ENCODE measurements around the gene SLC25A22.

Gene SLC25A22

GRCh38 chr11:803467-803742 lies 5.3 kb upstream of the SLC25A22 start:
- no peak for DNase-seq (ENCODE audit: low read depth)

GRCh38 chr11:802693-803466 lies 4.8 kb upstream of the SLC25A22 start:
- DNase-seq (ENCODE audit: low read depth) = no peak

DNA sequence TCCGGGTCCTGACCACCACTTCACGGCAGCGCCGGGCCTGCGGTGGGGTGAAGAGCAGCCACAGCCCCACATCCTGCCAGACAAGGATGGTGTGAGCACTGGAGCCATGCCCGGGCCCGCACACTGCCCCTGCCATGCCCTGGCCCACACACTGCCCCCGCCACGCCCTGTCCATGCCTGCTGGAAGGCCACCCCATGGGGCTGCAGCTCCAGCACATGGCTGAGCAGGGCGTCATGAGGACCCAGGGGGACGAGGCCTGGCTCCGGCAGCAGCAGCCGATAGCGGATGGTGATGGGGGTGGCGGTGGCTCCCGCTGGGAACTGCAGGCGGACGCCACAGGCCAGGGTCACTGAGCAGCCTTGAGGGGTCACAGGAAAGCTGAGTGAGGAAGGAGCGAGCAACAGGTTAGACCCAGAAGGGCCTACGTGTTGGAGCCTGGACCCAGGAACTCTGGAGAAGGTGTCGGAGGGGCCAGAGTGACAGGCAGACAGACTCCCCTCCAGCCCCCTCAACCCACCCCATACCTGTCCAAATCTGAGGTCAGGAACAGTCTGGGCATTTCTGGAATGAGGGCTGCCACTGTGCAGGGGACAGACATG lies 4.0 kb upstream of the SLC25A22 start:
- no peak for DNase-seq (ENCODE audit: low read depth)

DNA sequence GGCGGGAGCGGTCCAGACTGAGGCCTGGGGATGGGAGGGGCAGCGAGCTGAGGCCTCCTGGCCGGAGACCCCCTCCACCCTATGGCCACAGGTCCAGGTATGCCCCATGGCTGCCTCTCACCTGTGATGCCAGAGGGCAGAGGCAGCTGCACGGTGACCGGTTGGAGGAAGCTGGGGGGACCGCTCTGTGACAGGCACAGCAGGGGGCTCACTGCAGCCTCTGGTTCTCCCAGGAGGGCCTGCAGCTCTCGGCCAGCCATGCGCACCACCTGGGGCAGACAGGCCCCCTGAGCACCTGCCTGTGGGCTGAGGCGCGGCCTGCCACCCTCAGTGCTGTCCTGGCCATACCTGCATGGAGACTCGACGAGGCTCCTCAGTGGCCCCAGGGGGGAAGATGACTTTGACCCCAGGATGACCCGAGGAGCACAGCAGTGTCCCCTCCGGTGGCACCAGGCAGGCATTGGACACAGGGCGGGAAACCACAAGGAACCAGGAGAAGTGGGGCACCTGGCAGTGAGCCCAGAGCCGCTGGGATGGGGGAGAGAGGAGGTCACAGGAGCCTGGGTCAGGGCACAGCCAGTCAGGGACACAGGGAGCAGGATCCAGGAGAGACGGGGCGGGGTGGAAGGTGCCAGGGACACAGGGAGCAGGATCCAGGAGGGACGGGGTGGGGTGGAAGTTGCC lies 3.2 kb upstream of the SLC25A22 start:
- no peak for DNase-seq (ENCODE audit: low read depth)

DNA sequence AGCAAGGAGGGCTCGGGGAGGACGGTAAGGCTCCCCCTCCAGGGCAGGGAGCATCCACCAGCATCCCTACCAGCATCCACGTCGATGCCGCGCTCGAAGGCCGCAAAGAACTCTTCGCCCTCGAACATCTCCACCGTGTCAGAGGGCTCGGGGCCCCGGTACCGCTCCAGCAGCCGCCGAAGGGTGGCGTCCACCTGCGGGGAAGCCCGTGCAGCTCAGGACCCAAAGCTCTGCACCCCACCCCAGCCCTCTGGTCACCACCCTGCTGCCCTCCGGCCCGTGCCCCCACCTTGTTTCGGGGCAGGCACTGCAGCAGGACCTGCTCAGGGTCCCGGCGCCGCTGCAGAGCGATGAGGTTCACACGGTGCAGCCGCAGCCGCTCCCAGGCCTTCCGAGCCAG lies 2.4 kb upstream of the SLC25A22 start:
- DNase-seq (ENCODE audit: low read depth) = no peak

GRCh38 chr11:799641-800316 lies 1.7 kb upstream of the SLC25A22 start:
- no peak for DNase-seq (ENCODE audit: low read depth)

DNA sequence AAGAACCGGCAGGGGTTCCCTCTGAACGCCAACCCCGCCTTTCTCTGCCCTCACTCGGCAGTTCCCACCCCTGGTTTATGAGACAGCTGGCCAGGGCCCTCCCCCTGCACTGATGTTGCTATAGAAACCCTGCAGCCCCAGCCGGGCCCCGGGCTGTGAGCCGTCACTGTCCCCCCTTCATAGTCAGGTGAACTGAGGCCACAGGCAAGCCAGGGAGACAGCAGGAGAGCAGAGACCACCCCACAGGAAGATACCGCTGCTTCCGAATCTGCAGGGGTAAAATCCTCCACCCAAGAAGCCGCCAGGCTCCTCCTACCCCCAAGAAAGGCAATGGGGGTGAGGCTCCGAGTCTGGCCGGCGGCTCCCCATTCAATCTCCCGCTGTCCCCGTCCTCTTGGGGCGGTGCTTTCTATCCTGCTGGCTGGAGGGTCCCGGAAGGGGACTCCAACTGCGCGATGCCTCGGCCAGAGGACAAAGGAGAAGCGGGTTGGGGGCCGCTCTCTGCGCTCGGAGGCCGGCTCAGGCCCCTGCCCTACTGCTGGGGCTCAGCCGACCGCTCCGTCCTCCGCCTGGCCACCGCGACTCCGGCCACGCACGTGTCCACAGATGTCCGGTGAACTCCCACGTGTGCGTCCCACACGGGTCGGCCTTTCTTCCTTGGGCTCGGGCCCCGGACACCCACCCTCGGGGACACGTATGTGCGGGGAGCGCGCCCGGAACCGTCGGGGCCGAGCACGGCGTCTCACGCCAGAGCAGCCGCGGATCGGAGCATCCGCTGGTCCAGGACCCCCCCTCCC lies 587 bp downstream of the SLC25A22 start:
- peak; percentile 72 for DNase-seq (ENCODE audit: low read depth)

GRCh38 chr11:796565-797295 lies 1.4 kb downstream of the SLC25A22 start:
- DNase-seq (ENCODE audit: low read depth) = no peak

DNA sequence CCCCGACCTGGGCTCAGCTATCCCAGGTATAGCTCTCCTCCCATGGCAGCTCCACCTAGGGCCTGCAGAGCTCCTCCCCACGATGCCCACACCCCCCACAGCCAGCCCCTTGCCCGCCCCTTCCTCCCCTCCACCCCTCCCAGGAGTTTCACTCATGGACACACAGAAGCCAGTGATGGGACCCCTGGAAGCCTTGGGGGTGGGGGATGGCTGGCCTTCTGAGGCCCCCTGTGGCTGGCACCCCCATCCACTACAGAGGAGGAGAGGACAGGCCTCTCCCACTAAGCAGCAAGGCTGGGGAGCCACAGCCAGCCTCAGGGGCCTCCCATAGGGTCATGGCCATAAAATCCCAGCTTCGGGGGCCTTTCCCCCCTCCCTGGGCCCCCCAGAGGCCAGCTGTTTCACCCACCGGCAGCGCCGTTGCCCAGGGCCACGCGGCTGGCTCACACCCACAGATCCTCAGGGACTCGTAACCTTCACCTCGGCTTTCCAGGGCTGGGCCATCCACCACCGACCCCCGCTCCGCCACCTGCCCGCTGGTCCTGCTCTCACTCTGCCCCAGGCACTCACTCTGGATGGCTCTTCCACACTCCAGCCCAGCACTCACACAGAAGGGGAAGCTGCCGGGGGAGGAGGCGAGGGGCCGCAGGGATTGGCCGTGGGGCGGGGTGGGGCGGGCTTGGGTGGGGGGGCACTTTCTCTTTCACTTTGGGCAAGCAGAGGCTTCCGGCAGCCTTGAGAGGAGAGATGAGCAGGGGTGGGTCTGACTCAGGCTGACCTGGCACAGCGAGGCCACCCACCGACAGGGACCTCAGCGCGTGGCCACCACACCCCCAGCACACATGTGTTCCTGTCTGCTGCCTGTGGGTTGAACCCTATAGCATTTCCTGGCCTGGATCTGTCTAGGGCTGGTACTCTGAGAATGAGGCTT lies 2.2 kb downstream of the SLC25A22 start:
- peak; percentile 77 for DNase-seq (ENCODE audit: low read depth)

- no peak for DNase-seq (ENCODE audit: low read depth)
Observed at GRCh38 chr11:794766-795633, 3.1 kb downstream of the SLC25A22 start.

DNA sequence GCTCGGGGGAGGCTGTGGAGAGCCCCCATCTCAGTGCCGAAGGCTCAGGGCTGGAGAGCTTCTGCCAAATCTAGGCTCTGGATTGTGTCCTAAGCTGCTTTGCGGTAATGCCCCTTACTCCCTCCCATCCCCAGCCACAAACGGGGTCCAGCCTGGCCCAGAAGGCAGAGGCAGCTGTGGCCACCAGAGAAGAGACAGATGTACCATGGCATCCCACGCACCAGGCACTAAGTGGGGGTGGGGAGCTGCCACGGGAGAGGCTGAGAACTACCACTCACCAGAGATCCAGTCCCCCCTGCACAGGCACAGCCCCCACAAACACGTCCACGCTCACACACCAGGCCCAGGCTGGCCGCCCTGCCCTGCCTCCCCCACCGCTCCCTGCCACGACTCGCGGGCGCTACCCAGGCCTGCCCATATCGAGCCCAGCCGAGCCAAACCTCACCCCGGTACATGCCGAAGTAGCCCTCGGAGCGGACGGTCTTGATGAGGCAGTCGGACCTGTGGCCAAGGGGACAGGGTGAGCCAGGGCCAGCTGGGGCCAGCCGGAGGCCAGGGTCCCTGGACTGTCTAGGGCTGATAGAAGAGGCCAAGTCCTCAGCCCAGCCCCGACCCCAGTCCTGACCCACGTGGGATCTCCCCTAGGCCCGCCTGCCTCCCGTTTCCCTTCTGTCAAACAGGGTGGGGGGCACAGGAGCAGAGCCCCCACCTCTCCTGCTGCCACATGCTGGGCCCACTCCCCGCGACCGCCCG lies 3.9 kb downstream of the SLC25A22 start:
- no peak for DNase-seq (ENCODE audit: low read depth)

DNA sequence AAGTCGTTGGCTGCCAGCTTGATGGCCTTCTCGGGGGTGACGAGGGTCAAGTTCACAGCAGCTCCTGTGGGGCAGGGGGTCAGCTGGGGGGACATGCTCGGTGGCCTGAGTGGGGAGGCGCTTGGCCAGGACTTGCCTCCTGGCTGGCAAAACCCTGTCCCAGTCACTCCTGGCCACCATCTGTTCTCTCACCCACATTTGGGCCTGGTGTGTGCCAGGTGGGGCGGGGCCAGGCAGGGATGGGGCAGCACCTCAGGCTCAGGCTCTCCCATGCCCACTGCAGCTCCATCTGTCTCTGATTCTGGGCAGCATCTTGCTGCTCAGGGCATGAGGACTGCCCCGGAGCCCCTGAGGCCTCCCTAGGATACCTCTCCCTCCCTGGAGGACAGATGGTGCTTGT lies 4.5 kb downstream of the SLC25A22 start:
- DNase-seq (ENCODE audit: low read depth) = no peak

DNA sequence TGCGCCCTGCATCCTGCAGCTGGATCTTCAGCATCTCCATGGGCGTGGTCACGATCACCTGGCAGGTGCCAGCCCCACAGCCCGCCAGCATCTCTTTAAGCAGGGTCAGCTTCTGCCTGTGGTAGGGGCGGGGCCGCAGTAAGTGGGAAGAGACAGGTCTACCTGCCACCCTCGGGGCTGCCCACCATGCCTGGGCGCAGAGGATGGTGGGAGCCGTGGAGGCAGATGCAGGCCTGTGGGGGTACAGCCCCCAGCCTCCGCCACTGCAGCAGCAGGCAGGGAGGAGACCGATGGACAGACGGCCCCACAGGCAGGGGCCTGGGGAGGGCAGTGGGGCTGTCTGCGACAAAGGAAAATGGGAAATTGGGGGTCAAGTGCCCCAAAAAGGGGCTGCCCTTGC lies 5.2 kb downstream of the SLC25A22 start:
- DNase-seq (ENCODE audit: low read depth) = no peak

DNA sequence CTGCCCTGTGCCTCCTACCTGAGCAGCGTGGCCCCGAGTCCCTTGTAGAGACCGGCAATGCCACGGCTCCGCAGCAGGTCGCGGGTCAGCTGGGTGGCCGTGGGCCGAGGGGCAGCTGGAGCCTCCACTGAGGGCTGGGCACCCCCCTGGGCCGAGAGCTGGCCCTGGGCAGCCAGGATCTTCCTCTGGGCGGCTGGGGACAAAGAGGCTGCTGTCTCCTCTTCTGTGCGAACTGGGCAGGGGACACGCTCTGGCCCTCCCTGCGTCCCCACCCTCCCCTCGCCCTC lies 5.6 kb downstream of the SLC25A22 start:
- DNase-seq (ENCODE audit: low read depth) = no peak

DNA sequence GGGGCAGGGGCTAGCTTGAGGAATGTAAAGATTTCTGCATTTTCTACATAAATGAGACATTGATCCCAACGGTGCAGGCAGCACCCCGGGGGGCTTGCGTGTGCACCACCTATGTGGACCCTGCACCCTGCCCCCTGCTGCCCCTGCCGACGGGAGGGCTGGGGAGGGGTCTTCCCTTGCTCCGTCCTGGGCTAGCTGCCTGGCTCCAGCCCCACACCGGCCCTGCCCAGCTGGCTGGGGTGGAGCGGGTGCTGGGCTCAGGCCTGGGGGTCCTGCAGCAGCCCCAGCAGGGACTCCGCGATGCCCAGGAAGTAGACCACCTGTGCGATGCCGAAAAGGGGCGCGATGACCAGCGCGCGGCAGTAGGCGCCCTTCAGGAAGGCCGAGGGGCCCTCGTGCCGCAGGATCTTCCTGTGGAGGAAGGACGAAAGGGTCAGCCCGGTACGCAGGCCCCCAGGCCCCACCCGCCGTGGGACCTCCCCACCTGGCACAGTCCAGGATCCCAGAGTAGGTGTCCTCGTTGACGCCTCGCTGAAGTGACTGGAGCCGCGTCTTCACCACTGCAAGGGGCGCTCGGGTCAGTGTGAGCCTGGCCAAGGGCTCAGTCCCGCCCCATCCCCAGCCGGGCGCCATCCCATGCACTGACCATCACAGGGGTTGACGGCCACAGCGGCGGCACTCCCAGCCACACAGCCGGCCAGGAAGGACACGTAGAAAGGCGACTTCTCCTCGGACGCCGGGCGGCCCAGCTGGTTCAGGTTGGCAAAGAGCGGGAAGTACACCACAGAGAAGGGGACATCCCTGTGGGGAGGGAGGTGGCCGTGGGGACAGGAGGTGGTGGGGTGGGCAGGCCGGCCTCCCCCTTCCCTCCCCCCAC lies 6.2 kb downstream of the SLC25A22 start:
- DNase-seq (ENCODE audit: low read depth) = no peak

GRCh38 chr11:790721-791564 lies 7.1 kb downstream of the SLC25A22 start:
- no peak for DNase-seq (ENCODE audit: low read depth)

GRCh38 chr11:789943-790342 lies 8.1 kb downstream of the SLC25A22 start, which contains the start of gene CEND1:
Gene CEND1, minus strand, starts transcription at chr11:790090. Its CDS starts 1,514 bp downstream, at chr11:788576.
- DNase-seq (ENCODE audit: low read depth) = no peak
